NCI-H345 (cell line): Measurements from ENCODE around the gene TBL1X.
A peak's percentile ranks its signal among the peaks of the same experiment; 100 is the strongest.
"Not testable (repeated sequence)": the region's sequence is repeated elsewhere in the genome, so short reads cannot be mapped to it uniquely, and the experiment has no call there.

Experiments
- DNase-seq: peaks from one replicate; lab custom pipeline; 2025; lab: John Stamatoyannopoulos, UW

The TBL1X gene

DNA sequence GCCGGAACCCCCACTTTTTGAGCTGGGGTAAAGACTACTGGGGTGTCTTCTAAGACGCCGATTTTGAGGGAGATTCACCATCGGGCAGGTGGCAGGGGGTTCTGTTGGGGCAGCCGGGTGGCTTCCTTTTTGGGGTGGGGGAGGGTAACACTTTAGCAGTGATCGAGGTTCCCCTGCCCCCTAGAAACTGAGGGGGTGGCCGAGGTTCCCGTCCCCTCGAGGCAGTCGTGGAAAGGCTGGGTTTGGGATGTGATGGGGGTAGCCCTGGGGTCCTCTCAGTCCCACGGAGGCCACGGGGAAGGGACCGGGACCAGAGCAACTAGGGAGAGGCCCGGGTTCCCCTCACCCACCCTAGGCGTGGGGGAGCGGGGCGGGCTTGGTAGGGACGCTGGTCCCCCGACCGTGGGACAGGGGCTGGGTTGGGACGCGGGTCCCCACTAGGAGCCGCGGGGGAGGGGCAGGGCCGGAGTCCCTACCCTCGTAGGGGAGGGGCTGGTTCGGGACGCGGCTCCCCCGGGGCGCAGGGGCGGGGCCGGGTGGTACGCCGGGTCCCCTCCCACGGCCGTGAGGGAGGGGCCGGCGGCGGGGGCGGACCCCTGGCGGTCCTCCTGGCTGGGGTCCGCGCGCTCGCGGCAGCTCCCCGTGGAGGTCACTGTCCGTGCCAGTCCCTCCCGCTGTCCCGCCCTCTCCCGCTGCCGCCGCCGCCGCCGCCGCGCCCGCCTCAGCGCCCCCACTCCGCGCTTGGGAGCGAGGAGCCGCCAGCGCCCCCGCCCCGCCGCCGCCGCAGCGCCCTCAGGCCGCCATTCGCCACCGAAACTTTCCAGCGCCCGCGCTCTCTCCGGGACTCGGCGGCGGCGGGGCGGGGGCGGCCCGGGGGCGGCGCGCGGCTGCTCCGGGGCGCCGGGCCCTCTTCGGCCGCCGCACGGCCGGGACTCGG, at the start of gene TBL1X:
Gene TBL1X, plus strand, starts transcription at position 624 of the 937 bp plus-strand sequence. CDS start 188,529 bp downstream, outside the sequence.
- peak; percentile 73 for DNase-seq

DNA sequence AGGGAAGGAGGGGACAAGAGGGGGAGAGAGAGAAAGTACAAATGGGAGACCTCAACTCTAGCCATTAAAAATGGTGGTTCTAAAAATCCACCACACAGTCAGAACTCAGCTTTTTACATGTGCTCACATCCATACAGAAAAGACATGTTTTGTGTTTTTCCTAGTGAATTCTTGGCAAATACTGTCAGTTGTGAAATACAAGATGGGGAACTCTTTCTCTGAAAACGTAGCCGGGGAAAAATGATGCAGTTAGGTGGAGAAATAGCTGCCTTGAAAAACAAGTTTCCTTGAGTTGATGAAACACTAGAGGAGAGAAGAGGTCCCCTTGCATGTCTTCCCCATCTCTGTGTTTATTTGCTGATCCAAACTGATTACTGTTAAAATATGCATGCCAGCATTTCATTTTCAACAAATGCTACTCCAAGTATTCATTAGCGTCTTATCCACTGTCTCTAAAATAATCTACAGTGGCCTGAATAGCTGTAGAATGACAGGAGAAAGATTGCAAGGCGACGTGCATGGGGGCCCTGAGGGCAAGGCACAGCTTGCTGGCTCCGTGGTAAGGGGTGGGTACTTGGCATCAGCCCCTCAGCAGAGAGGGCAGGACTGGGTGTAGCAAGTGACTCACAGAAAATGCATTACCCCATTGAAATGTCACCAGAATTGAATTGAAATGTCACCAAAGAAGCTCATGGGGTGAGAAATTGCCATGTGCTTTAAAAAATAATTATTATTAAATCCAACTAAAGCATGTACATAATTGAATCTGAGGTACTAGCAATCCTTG, 48.1 kb upstream of the TBL1X start:
- DNase-seq: no peak

DNA sequence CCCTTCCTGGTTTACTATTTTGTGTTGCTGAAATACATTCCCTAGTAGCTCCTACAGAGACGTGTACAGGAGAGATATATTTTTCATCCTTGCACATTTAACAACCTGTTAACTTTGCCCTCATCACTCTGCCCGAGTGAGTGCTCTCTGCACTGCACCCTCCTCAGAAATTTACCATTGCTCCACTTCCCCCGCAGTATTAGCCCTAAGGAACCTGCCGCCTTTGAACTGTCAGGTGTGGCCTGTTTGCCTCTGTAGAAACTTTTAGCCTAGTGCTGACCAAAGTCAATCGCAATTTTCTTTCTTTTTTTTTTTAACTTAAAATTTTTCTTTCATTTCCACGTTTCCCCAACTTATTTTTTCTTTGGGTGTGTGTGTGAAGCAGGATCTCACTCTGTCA, 46.6 kb upstream of the TBL1X start:
- DNase-seq: no peak

DNA sequence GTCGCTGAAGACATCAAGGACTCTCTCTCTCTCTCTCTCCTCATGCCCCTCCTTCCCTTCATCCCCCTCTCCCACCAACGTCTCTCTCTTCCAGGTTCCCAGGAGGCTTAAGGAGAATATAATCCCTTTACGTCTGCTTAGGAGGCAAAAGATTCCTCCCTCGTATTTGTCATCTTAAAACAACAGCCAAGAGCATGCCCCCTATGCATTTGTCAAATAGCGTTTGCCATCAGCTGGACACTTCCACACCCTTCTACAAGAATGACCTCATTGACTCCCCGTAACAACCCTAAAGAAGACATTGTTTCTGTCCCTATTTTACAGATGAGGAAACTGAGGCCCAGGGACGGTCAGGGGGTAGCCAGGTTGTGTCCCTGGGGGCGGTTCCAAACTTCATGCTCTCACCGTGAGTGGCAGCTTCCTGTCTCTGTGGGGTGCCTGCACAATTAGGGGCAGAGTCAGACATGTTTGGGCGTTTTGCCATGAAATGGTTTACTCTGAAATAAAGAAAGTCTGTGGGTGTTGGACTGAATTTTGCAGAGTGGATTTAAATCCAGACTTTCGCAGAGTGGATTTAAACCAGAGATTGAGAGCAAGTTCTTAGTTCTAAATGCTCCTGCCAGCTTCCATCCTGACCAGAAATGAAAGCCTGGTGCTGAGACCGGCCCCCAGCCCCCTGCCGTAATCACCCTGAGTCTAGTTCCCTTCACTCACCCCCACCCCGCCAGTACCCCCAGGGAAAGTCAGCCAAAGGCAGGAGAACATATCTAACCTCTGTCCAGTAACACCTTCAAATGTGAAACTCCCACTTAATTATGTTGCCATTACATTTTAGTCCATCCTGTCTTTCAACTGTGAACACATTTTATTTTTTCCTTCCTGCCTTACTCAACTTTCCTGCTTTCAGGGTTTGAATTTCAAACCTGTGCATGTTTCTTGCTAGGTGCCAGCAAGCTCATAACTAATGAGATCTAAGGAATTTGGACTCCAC, 44.3 kb upstream of the TBL1X start:
- DNase-seq: peak; percentile 52

DNA sequence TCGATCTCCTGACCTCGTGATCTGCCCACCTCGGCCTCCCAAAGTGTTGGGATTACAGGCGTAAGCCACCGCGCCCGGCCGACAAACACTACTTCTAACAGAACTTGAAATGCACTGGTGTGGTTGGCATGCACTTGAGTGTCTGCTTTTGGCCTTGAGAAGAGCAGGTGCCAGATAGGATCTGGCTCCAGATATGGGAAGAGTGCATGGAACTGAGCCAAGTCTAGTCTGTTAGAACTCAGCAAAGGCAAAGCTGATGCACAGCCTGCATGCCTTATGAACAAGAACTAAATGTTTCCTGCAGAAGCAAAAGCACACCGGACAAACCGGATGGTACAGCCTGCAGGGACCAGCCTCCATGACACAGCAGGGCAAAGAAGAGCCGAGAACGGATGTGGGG, 35.1 kb upstream of the TBL1X start:
- peak; percentile 80 for DNase-seq

DNA sequence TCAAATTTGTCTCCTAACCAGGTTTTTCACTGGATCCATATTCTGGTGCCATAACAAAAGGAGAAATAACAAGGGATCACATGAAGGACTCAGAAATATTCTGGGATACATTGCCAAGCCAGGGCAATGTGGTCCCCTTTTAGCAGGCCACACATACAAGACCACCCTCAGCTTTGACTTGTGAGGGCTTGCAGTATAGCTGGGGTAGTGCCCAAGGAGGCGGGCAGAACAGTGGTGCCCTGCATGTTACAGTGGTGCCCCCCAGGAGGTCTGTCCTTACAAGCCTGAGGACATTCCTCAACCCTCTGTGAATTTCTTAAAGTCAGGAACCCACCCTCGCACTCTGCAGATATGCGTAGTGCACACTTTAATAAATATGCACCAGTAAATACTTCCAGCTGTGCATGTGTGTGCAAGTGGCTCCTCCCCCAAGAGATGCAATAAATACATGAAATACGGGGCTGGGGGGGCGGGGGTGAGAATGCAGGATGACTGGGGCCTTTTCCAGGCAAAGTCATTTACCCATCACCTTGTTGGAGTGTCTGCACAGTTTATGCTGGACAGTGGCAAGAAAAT, 34.4 kb upstream of the TBL1X start:
- DNase-seq: no peak

DNA sequence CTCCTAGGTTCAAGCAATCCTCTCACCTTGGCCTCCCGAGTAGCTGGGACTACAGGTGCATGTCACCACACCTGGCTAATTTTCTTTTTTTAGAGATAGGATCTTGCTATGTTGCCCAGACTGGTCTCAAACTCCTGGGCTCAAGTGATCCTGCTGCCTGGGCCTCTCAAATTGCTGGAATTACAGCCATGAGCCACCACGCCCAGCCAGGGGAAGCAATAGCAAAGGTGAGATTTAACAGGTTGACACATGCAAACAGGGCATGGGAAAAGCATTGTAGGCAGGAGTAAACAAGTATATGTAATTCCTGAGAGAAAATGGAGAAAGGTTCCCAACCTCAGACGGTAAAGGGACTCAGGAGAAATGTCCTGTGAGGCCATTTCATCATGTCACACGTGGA, 33.6 kb upstream of the TBL1X start:
- DNase-seq: no peak

DNA sequence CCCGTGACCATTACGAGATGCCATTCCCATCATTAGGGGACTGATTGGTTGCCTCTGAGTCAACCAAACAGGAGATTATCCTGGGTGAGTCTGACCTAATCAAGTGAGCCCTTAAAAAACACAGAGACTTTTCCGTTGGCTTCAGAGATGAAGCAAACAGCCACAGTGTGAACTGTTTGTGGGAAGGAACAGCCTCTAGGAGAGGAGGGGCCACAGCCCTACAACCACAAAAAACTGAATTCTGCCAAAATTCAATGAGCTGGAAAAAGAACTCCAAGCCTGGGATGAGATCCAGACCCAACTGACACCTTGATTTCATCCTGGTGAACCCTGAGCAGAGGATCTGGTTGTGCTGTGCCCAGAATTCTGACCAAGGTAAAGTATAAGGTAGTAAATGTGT, 31.3 kb upstream of the TBL1X start:
- DNase-seq: no peak

DNA sequence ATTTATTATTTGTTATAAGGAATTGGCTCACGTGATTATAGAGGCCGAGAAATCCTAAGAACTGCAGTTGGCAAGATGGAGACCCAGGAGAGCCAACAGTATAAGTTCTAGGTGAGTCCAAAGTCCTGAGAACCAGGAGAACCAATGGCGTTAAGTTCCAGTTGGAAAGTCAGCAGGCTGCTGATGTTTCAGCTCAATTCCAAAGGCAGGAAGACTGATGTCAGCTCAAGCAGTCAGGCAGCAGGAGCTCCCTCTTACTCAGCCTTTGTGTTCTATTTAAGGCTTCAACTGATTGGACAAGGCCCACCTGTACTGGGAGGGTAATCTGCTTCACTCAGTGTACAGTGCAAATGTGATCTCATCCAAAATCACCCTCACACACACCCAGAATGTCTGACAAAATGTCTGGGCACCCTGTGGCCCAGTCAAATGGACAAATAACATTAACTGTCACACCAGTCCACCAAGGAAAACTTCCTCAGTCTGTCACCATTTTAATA, 30.8 kb upstream of the TBL1X start:
- no peak for DNase-seq

DNA sequence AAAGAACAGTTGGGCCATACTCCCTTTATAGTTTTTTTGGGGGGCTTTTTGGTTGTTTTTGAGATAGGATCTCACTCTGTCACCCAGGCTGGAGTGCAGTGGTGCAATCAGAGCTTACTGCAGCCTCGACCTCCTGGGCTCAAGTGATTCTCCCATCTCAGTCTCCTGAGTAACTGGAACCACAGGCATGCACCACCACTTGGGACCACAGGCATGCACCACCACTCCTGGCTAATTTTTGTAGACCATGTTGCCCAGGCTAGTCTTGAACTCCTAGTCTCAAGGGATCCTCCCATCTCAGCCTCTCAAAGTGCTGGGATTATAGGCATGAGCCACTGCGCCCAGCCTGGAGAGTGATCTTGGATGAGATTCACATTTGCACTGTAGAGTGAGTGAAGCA, 29.8 kb upstream of the TBL1X start:
- DNase-seq: not testable (repeated sequence)

DNA sequence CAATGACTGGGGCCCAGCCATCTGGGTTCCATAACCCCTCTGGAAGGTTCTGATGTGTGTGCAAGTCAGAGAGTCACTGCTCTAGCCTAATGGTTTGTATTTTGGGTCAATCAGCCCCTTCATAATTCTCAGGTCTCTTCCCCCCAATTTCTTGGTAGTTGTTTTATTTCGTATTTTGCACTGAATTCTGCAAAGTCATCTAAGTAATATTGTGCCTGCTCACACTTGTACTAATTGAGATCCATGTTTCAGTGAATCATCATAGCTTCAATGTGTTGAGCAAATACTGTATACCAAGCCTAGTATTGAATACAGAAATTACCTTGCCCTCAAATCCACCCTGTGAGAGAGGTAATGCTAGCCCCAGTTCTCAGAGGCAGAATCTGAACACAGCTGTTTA, 28.0 kb upstream of the TBL1X start:
- DNase-seq: no peak

DNA sequence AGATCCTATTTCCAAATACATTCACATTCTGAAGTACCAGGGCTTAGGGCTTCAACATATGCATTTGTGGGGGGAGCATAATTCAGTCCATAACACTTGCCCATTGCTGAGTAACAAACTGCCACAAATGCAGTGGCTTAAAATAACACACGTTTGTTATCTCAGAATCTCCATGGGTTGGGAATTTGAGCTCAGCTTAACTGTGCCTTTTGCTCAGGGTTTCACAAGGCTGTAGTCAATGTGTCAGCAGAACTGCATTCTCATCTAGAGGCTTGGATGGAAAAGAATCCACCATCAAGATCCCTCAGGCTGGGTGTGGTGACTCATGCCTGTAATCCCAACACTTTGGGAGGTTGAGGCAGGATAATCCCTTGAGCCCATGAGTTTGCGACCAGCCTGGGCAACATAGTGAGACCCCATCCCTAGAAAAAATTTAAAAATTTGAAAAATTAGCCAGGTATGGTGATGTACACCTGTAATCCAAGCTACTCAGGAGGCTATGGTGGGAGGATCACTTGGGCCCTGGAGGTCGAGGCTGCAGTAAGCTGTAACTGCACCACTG, 25.8 kb upstream of the TBL1X start:
- DNase-seq: no peak

DNA sequence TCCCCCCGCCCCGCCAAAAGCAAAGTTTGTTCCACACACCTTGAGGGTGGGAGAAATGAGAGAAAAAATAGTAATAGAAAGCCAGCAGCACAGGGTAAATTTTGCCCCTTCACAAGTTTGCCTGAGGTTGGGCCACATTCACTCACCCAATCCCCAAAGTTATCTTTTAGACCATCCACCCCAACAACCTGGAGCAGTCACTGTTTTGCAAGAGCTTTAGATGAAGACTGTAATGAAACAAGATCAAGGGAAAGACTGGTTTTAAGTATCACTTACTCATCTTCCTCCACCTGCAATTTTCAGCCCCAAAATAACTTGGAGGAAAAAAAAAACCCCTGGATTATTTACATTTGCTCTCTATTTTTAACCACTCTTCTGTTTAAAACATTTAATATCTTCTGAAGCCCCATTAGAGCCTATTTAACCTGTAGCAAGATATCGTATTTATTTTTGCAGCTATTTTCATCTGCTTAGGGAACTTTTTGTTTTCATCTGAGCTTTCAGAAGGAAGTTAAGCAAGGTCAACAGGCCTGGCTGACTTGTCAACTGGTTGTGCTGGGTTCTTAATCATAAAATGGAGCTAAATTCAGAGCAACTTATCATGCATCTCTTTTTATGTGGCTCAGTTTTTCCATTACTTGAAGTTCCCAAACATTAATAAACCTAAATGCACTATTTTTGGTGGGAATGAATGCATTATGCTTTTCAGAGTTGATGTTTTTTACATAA, 24.6 kb upstream of the TBL1X start:
- no peak for DNase-seq

DNA sequence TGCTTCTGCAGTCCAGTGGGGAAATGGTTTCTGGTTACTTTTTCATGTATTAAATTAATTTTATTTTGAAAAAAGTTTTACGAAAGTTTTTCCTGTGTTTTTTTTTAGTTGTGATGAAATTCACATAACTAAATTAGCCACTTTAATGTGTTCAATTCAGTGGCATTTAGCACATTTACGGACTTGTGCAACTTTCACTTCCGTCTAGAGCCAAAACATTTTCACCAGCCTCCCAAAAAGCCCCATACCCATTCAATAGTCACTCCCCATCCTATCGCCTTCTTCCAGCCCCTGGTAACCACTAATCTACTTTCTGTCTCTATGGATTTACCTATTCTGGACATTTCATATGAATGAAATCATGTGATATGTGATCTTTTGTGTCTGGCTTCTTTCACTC, 22.8 kb upstream of the TBL1X start:
- no peak for DNase-seq

DNA sequence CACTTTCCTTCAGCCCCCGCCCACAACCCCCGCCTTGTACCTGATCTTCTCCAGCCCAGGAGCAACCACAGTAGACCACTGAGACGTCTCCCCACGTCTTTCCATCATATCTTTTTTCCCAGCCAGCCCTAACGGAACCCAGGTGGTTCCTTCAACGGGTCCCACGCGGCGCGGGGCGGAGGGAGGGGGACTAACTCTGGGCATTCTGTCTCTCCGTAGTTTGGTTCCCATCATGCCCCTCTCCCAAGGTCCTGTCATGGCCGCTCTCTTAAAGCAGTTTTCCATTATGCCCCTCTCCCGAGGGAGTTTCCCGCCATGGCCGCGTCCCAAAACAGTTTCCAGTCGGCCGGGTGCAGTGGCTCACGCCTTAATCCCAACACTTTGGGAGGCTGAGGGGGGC, 21.5 kb upstream of the TBL1X start:
- no peak for DNase-seq

DNA sequence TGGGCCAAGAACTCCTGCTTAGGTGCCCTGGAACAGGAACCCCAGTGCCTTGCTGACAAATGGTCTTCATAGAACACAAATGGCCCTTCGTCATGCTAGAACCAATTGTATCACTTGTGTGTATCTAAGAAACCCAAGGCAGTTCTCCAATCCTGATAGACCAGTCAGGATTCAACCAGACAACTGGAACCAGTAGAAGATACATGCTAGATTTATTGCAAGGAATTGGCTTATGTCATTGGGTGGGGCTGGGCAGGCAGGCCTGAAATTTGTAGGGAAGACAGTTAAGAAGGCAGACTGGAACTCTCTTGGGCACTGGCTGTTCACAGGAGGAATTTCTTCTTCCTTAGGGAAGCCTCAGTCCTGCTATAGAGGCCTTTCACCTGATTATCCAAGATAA, 17.0 kb upstream of the TBL1X start:
- DNase-seq: no peak

DNA sequence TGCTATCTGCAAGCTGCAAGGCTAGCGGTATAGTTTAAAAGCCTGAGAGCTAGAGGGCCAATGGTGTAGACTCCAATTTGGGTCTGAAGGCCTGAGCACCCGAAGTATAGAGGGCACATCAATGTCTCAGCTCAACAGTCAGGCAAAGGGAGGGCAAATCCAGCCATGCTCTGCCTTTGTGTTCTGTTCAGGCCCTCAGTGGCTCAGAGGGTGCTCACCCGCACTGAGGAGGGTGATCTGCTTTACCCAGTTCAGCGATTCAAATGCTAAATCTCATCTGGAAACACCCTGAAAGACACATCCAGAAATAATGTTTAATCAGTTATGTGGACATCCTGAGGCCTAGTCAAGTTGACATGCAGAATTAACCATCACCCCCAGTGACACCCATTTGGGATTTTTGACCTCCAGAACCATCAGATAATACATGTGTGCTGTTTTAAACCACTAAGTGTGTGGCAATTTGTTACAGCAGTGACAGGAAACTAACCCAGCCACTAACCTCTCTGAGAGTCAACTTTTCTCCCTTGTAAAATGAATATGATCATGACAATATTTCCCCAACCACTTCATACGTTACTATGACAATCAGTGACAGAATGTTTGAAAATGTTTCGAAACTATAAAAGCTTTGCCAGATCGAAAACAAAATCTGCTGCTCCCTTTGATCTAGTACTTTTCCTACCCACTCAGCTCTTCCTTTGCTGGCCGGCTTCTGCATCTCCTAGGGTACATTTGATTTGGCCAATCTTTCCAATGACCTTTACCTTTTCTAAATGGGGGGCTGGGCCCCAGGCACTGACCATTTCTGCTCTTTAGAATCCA, 8.4 kb upstream of the TBL1X start:
- DNase-seq: no peak

DNA sequence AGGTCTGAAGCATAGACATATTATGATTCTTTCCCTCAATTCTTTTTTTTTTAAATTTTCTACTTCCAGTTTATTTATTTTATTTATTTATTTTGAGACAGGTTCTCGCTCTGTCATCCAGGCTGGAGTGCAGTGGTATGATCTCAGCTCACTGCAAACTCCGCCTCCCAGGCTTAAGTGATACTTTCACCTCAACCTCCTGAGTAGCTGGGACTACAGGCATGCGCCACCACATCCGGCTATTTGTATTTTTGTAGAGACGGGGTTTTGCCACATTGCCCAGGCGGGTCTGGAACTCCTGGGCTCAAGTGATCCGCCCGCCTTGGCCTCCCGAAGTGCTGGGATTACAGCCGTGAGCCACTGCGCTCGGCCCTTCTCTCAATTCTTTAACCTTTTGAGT, 6.8 kb upstream of the TBL1X start:
- DNase-seq: not testable (repeated sequence)

DNA sequence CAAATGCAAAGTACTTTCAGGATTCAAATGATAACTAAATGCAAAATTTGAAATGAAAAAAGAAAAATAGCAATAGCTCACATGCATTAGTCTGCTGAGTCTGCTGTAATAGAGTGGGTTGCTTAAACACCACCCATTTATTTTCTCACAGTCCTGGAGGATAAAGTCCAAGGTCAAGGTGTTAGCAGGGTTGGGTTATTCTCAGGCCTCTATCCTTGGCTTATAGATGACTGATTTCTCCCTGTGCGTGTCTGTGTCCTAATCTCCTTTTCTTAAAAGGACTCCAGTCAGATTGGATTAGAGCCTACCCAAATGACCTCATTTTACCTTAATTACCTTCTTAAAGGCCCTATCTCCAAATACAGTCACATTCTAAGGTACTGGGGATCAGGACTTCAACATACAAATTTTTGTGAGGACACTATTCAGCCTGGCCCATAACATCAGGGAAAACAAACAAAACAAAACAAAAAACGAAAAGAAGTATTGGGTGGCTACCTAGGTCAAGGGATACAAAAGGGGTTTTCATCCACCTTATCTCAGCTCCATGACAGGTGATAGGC, 6.3 kb upstream of the TBL1X start:
- no peak for DNase-seq
